Measurements from ENCODE around the gene PRRC2B. TPM values are rescaled to one million over a fixed set of nuclear protein-coding genes. Genes with fewer than 3 reads are reported as not detected.
A peak's percentile ranks its signal among the peaks of the same experiment; 100 is the strongest.
"Not testable (repeated sequence)": the region's sequence is repeated elsewhere in the genome, so short reads cannot be mapped to it uniquely, and the experiment has no call there.

PRRC2B gene
- total RNA-seq (2014; rRNA removed; shearing (Covaris generic)) (53.7 and 68.3 TPM in 2 replicates), polyA plus RNA-seq (2016; fragmentation: Nextera tagmentation; extraction: Ambion mirVana) (25.2 and 30.9 TPM in 2 replicates)

DNA sequence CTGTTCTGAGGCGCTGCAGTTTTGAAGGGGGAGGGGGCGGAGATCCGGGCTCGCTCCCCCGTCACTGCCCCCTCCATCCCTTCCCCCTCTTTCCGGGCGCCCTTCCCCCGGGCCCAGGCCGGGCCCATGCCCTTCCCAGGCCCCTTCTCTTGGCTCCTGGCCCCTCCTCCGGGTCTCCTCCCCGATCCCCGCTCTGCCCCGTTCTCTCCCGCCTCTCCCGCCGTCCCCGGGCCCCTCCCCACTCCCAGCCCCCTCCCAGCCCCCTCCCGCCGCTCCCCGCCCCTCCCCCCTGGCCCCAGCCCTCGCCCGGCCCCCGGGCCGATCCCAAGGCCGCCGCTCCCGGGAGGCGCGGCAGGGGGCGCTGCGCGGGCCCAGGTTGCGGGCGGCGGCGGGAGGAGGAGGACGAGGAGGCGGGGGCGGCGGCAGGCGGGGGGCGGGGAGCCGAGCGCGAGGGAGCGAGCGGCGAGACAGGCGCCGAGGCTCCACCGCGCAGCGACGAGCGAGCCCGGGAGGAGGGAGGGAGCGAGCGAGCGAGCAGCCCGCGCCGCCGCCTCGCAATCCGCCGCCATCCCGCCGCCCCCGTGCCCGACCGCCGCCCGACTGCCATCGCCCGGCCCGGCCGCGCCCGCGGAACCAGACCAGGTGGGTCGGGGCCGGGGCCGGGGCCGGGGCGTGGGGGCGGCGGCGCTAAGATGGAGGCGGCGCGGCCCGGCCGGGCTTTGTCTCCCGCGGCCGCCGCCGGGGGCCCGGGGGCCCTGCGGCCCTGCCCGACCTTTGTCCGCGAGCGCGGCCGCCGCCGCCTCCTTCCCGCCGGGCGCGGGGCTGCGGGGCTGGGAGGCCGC, at the start of gene PRRC2B:
TSS of gene PRRC2B (plus strand) at position 465 of the 842 bp plus-strand sequence. CDS start 36,059 bp downstream, outside the sequence.
- peak within 1 kb of the TSS; percentile 94 for H3K4me3 ChIP-seq
- H3K4me2 ChIP-seq (ENCODE audit: unreplicated experiment) = peak within 1 kb of the TSS; percentile 99
- H3K4me1 ChIP-seq (ENCODE audit: insufficient read depth) = peaks cover 36% of the 10 kb centered on the region
- no peaks in the 10 kb centered on the region for H3K9me3 ChIP-seq (ENCODE audit: low read depth)
- TF ChIP-seq EZH2phosphoT487 (IDR thresholded peaks at IDR 0.05; ENCODE audit: insufficient read depth, low read depth) = no peak
- no peak for TF ChIP-seq EZH2 (IDR thresholded peaks at IDR 0.05; ENCODE audit: insufficient read depth, poor library complexity, severe bottlenecking)
- peak within 1 kb of the TSS; percentile 95 for H3K9ac ChIP-seq
- H3F3A ChIP-seq (ENCODE audit: insufficient read depth) = peaks cover 41% of the 10 kb centered on the region
- peaks cover 44% of the 10 kb centered on the region for H3K79me2 ChIP-seq (ENCODE audit: insufficient read depth)
- WGBS, 2 experiments (ENCODE audit: low coverage in 1 of 2, low lambda C conversion rate in 2 of 2, missing lambda C conversion rate in 2 of 2) = 0 to 1% methylated on average over 5 to 48 of the region's 114 CpGs
- peak within 1 kb of the TSS; percentile 67 for H2AFZ ChIP-seq
- DNase-seq = peak; percentile 91
- peak within 1 kb of the TSS; percentile 84 for H3K27ac ChIP-seq
- no peaks in the 10 kb centered on the region for H3K27me3 ChIP-seq (replicated peaks; ENCODE audit: insufficient read depth)
- H4K20me1 ChIP-seq (ENCODE audit: insufficient read depth) = peaks cover 23% of the 10 kb centered on the region
- no peaks in the 10 kb centered on the region for H3K9me2 ChIP-seq (ENCODE audit: insufficient read depth)
- in situ Hi-C loops (cut with MboI) = no loop called here
- no peaks in the 10 kb centered on the region for H3K36me3 ChIP-seq (ENCODE audit: low read depth)

DNA sequence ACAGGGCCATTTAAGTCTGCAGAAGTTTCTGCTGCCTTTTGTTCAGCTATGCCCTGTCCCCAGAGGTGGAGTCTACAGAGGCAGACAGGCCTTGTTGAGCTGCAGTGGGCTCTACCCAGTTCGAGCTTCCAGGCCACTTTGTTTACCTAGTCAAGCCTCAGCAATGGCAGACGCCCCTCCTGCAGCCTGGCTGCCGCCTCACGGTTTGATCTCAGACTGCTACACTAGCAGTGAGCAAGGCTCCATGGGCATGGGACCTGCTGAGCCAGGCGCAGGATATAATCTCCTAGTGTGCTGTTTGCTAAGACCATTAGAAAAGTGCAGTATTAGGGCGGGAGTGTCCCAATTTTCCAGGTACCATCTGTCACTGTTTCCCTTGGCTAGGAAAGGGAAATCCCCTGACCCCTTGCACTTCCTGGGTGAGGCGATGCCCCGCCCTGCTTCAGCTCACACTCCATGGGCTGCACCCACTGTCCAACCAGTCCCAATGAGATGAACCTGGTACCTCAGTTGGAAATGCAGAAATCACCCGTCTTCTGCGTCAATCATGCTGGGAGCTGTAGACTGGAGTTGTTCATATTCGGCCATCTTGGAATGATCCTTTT, 48.9 kb upstream of the PRRC2B start:
- H3K9ac ChIP-seq; H3K9me2 ChIP-seq (ENCODE audit: insufficient read depth); H3K4me1 ChIP-seq (ENCODE audit: insufficient read depth); in situ Hi-C loops (cut with MboI); H3K4me2 ChIP-seq (ENCODE audit: unreplicated experiment); H3K36me3 ChIP-seq (ENCODE audit: low read depth); H3K4me3 ChIP-seq; DNase-seq; H3K79me2 ChIP-seq (ENCODE audit: insufficient read depth); H4K20me1 ChIP-seq (ENCODE audit: insufficient read depth); H3K27ac ChIP-seq; H3F3A ChIP-seq (ENCODE audit: insufficient read depth); H2AFZ ChIP-seq; H3K9me3 ChIP-seq (ENCODE audit: low read depth): not testable (repeated sequence)
- 83 to 87% methylated on average over 10 to 11 of the region's 11 CpGs for WGBS, 2 experiments (ENCODE audit: low coverage in 1 of 2, low lambda C conversion rate in 2 of 2, missing lambda C conversion rate in 2 of 2)
- peaks cover 15% of the 10 kb centered on the region; the same call in 1 of the 2 replicates for H3K27me3 ChIP-seq (replicated peaks; ENCODE audit: insufficient read depth)

DNA sequence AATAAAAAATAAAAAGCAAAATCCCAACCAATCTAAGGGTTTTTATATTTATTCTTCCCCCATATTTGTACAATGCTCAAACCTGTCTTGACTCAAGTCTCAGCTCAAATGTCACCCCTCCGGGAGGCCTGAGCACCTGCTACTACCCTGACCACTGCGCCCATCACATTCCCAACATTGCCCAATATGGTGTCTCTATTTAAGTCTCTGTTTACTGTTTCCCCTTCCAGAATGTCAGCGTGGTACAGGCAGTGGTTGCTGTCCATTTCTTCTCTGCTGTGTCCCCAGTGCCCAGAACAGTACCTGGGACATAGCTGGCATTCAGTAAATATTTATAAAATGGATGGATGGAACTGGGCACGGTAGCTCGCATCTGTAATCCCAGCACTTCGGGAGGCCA, 47.3 kb upstream of the PRRC2B start:
- Histone ChIP-seq H3K9me2 (ENCODE audit: insufficient read depth) (no peaks in the 10 kb centered on the region), H3K4me2 (ENCODE audit: unreplicated experiment) (no peak overlapping the region), H3K4me1 (ENCODE audit: insufficient read depth) (no peaks in the 10 kb centered on the region), H3K36me3 (ENCODE audit: low read depth) (no peaks in the 10 kb centered on the region), H3K27me3 (replicated peaks; ENCODE audit: insufficient read depth) (peaks cover 5% of the 10 kb centered on the region; the same call in 1 of the 2 replicates), H3K79me2 (ENCODE audit: insufficient read depth) (no peaks in the 10 kb centered on the region), H3K9ac (no peak overlapping the region), H3K9me3 (ENCODE audit: low read depth) (no peaks in the 10 kb centered on the region), H2AFZ (no peak overlapping the region), H3F3A (ENCODE audit: insufficient read depth) (no peaks in the 10 kb centered on the region), H3K27ac (no peak overlapping the region), H3K4me3 (no peak overlapping the region), H4K20me1 (ENCODE audit: insufficient read depth) (no peaks in the 10 kb centered on the region)
- no peak for DNase-seq
- WGBS, 2 experiments (ENCODE audit: low coverage in 1 of 2, low lambda C conversion rate in 2 of 2, missing lambda C conversion rate in 2 of 2) = 76 to 78% methylated on average over 6 of the region's 6 CpGs
- TF ChIP-seq EZH2 (IDR thresholded peaks at IDR 0.05; ENCODE audit: insufficient read depth, poor library complexity, severe bottlenecking) (no peak), EZH2phosphoT487 (IDR thresholded peaks at IDR 0.05; ENCODE audit: insufficient read depth, low read depth) (no peak)
- in situ Hi-C loops (cut with MboI) = no loop called here

DNA sequence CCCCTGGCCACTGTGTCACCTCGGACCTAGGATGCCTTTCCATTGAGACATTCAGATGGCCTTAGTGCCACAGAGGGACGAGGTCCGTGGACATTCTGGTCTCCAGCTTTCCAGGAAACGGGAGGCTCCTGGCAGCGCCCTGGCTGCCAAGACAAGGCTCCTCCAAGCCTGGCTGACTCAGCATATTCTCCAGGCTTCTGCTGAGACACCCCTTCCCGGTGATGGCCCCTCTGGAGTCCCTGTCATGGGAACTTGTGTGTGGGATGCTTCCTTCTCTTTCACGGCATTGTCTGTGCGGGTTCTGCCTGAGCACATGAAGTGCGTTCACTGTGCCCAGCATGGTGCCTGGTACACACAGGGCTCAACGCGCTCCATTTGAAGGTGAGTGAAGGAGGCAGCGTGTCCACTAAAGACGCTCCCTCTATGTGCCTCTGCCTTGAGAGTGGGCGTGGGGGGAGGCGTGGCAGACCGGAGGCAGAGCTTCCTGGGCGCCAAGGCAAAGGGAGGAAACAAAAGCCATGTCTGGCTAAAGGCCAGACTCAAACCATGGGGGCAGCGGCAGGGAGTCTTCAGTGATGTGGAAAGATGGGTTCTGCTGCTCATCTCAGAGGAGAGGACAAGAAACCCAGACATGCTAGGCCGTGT, 46.4 kb upstream of the PRRC2B start:
- no peak overlapping the region for H3K4me3 ChIP-seq
- no peak for DNase-seq
- H3K27me3 ChIP-seq (replicated peaks; ENCODE audit: insufficient read depth) = 0 out of 2 replicates have a peak, but pooled peaks cover 5% of the 10 kb centered on the region
- no peaks in the 10 kb centered on the region for H3K79me2 ChIP-seq (ENCODE audit: insufficient read depth)
- no peaks in the 10 kb centered on the region for H3F3A ChIP-seq (ENCODE audit: insufficient read depth)
- H3K36me3 ChIP-seq (ENCODE audit: low read depth) = no peaks in the 10 kb centered on the region
- no peak overlapping the region for H3K27ac ChIP-seq
- WGBS, 2 experiments (ENCODE audit: low coverage in 1 of 2, low lambda C conversion rate in 2 of 2, missing lambda C conversion rate in 2 of 2) = 72 to 76% methylated on average over 19 of the region's 19 CpGs
- H4K20me1 ChIP-seq (ENCODE audit: insufficient read depth) = no peaks in the 10 kb centered on the region
- H2AFZ ChIP-seq = no peak overlapping the region
- H3K9ac ChIP-seq = no peak overlapping the region
- H3K9me2 ChIP-seq (ENCODE audit: insufficient read depth) = no peaks in the 10 kb centered on the region
- H3K4me2 ChIP-seq (ENCODE audit: unreplicated experiment) = no peak overlapping the region
- in situ Hi-C loops (cut with MboI) = no loop called here
- no peaks in the 10 kb centered on the region for H3K4me1 ChIP-seq (ENCODE audit: insufficient read depth)
- H3K9me3 ChIP-seq (ENCODE audit: low read depth) = no peaks in the 10 kb centered on the region
- TF ChIP-seq EZH2phosphoT487 (IDR thresholded peaks at IDR 0.05; ENCODE audit: insufficient read depth, low read depth) (no peak), EZH2 (IDR thresholded peaks at IDR 0.05; ENCODE audit: insufficient read depth, poor library complexity, severe bottlenecking) (no peak)
